Heart right ventricle (tissue), 16 donors: Measurements from ENCODE around the gene RGS6. TPM values are rescaled to one million over a fixed set of nuclear protein-coding genes. Genes with fewer than 3 reads are reported as not detected.

Experiments
- ATAC-seq, 8 donors: fragments of 200-7000 bp; cut with Tn5 transposase; one replicate each; pipeline ENCODE4 v1.9.1; 2020; ENCODE audit warnings: mild to moderate bottlenecking in 8 of 8, moderate library complexity in 8 of 8, moderate number of reproducible peaks in 1 of 8
- DNase-seq, 2 donors: peaks; one replicate each; pipeline ENCODE4 v3.0.0-alpha.2; 2020
- H3K27ac ChIP-seq, 10 donors: fragments of 200-600 bp; sonication (generic) in 2 of 10; one replicate each; pipeline versions ENCODE4 v1.5.0 to v1.8.0; 2020 to 2022; ENCODE audit warnings: mild to moderate bottlenecking in 3 of 10
- H3K27me3 ChIP-seq, 7 donors: fragments of 200-600 bp; one replicate each; pipeline ENCODE4 v1.8.0; 2021 to 2022; ENCODE audit warnings: mild to moderate bottlenecking in 2 of 7
- H3K36me3 ChIP-seq, 9 donors: fragments of 200-600 bp; sonication (generic) in 1 of 9; one replicate each; pipeline versions ENCODE4 v1.5.0 to v1.8.0; 2020 to 2022; ENCODE audit warnings: mild to moderate bottlenecking in 2 of 9
- H3K4me1 ChIP-seq, 9 donors: fragments of 200-600 bp; sonication (generic) in 1 of 9; one replicate each; pipeline versions ENCODE4 v1.5.0 to v1.8.0; 2020 to 2022; ENCODE audit warnings: mild to moderate bottlenecking in 4 of 9
- H3K4me3 ChIP-seq, 10 donors: fragments of 200-600 bp; sonication (generic) in 2 of 10; one replicate each; pipeline versions ENCODE4 v1.5.0 to v1.8.0; 2020 to 2022; ENCODE audit warnings: mild to moderate bottlenecking in 7 of 10, moderate library complexity in 2 of 10
- H3K9me3 ChIP-seq, 11 donors: fragments of 200-600 bp in 10 of 11; sonication (generic) in 2 of 11; one replicate each; pipeline versions ENCODE4 v1.5.0 to v1.8.0; 2013 to 2022; ENCODE audit warnings: mild to moderate bottlenecking in 2 of 11, control low read depth in 1 of 11, moderate library complexity in 1 of 11
- CTCF ChIP-seq, 9 donors: fragments of 200-600 bp; sonication (generic) in 2 of 9; IDR thresholded peaks; one replicate each; pipeline versions ENCODE4 v1.5.0 to v1.8.0; 2021 to 2022; ENCODE audit warnings: antibody characterized with exemption in 9 of 9, mild to moderate bottlenecking in 5 of 9, moderate library complexity in 1 of 9
- WGBS, 2 donors: extraction: QIAGEN DNeasy Blood & Tissue Kit; methylation state at CpG; one replicate each; pipeline ENCODE4 v1.1.7; 2013; ENCODE audit warnings: inconsistent platforms in 1 of 2; 5-methylcytosine and 5-hydroxymethylcytosine counted together
- intact Hi-C, 10 donors: fragments of 100-400 bp; cut with DNase I; formaldehyde crosslinking; loops; one replicate each; pipeline versions ENCODE4 v1.11.1 to v1.14.2; 2022
- polyA plus RNA-seq, 2 donors: library from polyadenylated mRNA; stranded (reverse); fragments of 200-250 nt; gene quantifications; one replicate each; pipeline ENCODE4 v1.2.3, GENCODE V29; 2013
- total RNA-seq, 10 donors: library from RNA; stranded (reverse); fragmentation: NEBNext Ultra II Directional in 3 of 10; extraction: Animal tissue kit (Norgen Biotek cat#: 25700) in 3 of 10; gene quantifications; one replicate each; pipeline versions ENCODE4 v1.2.1 to v1.2.4, GENCODE V29; 2021 to 2023
- donor health status: Arrhythmogenic right ventricular cardiomyopathy.
- donor health status: ischemic (EF 13 %, LVEDD 7.1; RV severe dilation, severe dysfunction).
- donor health status: healthy with polysubstance abuse.
- donor health status: DM: no; HTN: yes; CAD: no.
- donor health status: DM: no; HTN: no; CAD: no.
- donor health status: ischemic (EF 25% LVEDD 6.9; RV normal size, moderate dysfunction).
- donor health status: ischemic (EF 25% LVEDD 5.7; RV mildly dilated, moderate dysfunction).
- donor health status: healthy.
- donor health status: DM: yes; HTN: yes; CAD: no.
- donor health status: Ischemic cardiomyopathy.
- donor health status: ischemic (EF 35%, LVEDD 5.7; RV mildly dilated, moderate dysfunction).
- donor health status: nonischemic (EF 11% LVEDD 7.7; RV severe dilation, severe dysfunction).
- donor health status: DM: yes; HTN: yes; CAD: no.
- donor health status: PGD.
- donor health status: ischemic (EF 29% LVEDD 5.4; RV normal size, mild dysfunction).
- donor health status: nonischemic (EF 23%, LVEDD 6.1; RV moderate dilation, normal function).

The RGS6 gene
- total and polyA plus RNA-seq, 12 donors, result 1.2 to 31.9 (median 19.0) TPM

- H3K27ac ChIP-seq, result no peak overlapping the region
- ATAC-seq (no peak), DNase-seq (no peak)
- intact Hi-C loops, result no loop called here
- H3K9me3 ChIP-seq, result no peaks in the 10 kb centered on the region
- no peaks in the 10 kb centered on the region for H3K27me3 ChIP-seq
- TF ChIP-seq CTCF (IDR thresholded peaks at IDR 0.05), result no peak
- no peak overlapping the region for H3K4me3 ChIP-seq
- 71 to 73% methylated on average over 5 of the region's 5 CpGs for WGBS, 2 donors
- no peaks in the 10 kb centered on the region for H3K36me3 ChIP-seq
- peaks cover 0 to 18% (median 13%) of the 10 kb centered on the region in 9 donors for H3K4me1 ChIP-seq
These were observed 400.6 kb downstream of the RGS6 start for GRCh38 chr14:72332871-72333270.

- no peaks in the 10 kb centered on the region for H3K27me3 ChIP-seq
- H3K4me3 ChIP-seq, result no peak overlapping the region
- no peaks in the 10 kb centered on the region for H3K9me3 ChIP-seq
- no peaks in the 10 kb centered on the region for H3K36me3 ChIP-seq
- H3K27ac ChIP-seq, result no peak overlapping the region
- WGBS, 2 donors, result 63 to 80% methylated on average over 4 of the region's 4 CpGs
- intact Hi-C loops, result no loop called here
- DNase-seq, result no peak
- peaks cover 0 to 18% (median 13%) of the 10 kb centered on the region in 9 donors for H3K4me1 ChIP-seq
- no peak for TF ChIP-seq CTCF (IDR thresholded peaks at IDR 0.05)
- ATAC-seq, result no peak
These were observed 401.1 kb downstream of the RGS6 start for GRCh38 chr14:72333357-72333756.

- ATAC-seq (no peak), DNase-seq (no peak)
- H3K27me3 ChIP-seq, result no peaks in the 10 kb centered on the region
- WGBS, 2 donors, result 77 to 93% methylated on average over 4 of the region's 4 CpGs
- peaks cover 0 to 11% (median 6%) of the 10 kb centered on the region in 9 donors for H3K4me1 ChIP-seq
- no peaks in the 10 kb centered on the region for H3K36me3 ChIP-seq
- H3K27ac ChIP-seq, result no peak overlapping the region
- intact Hi-C loops, result no loop called here
- H3K4me3 ChIP-seq, result no peak overlapping the region
- TF ChIP-seq CTCF (IDR thresholded peaks at IDR 0.05), result no peak
- H3K9me3 ChIP-seq, result no peaks in the 10 kb centered on the region
These were observed 404.2 kb downstream of the RGS6 start for GRCh38 chr14:72336311-72336980.

- TF ChIP-seq CTCF (IDR thresholded peaks at IDR 0.05), result no peak
- H3K27ac ChIP-seq, result no peak overlapping the region
- no peak for ATAC-seq
- DNase-seq, result no peak
- no peaks in the 10 kb centered on the region for H3K4me1 ChIP-seq
- H3K36me3 ChIP-seq, result no peaks in the 10 kb centered on the region
- intact Hi-C loops, result no loop called here
- WGBS, 2 donors, result 83 to 89% methylated on average over 1 of the region's 1 CpG
- H3K27me3 ChIP-seq, result no peaks in the 10 kb centered on the region
- peaks cover 0 to 10% (median 3%) of the 10 kb centered on the region in 11 donors for H3K9me3 ChIP-seq
- H3K4me3 ChIP-seq, result no peak overlapping the region
These were observed 409.0 kb downstream of the RGS6 start for GRCh38 chr14:72341237-72341636.
